ENCODE measurements around the gene PRPF6. TPM values are rescaled to one million over a fixed set of nuclear protein-coding genes. Genes with fewer than 3 reads are reported as not detected.
A peak's percentile ranks its signal among the peaks of the same experiment; 100 is the strongest.

PRPF6 gene
- total RNA-seq, 2 experiments from 2014 or later, result 45.1 to 73.7 TPM

- no peak overlapping the region for H2AFZ ChIP-seq (ENCODE audit: low read length)
- no peak for TF ChIP-seq EZH2phosphoT487 (IDR thresholded peaks at IDR 0.05; ENCODE audit: borderline replicate concordance, low read depth, low read length)
- no peak for TF ChIP-seq CTCF (conservative IDR thresholded peaks at IDR 0.05; ENCODE audit: low read length)
- no peaks in the 10 kb centered on the region for H3K79me2 ChIP-seq (ENCODE audit: insufficient read depth, low read depth, low read length)
- H3K4me2 ChIP-seq (ENCODE audit: low read length), result no peak overlapping the region
- no peaks in the 10 kb centered on the region for H3K9me2 ChIP-seq (ENCODE audit: insufficient read depth, low read length)
- H3K9me3 ChIP-seq (ENCODE audit: low read length), result no peaks in the 10 kb centered on the region
- ChIA-PET POLR2A (interaction anchor here (0.6 to 1.2 kb wide), 2 partner anchors 36 to 67 kb away, joined by 3 read pairs; no protein-coding TSS in a partner anchor), CTCF (ENCODE audit: unreplicated experiment) (no interaction called here)
- peaks cover 9% of the 10 kb centered on the region for H3K4me1 ChIP-seq (ENCODE audit: insufficient read depth, low read length, poor library complexity, severe bottlenecking)
- no peak overlapping the region for H3K27ac ChIP-seq (ENCODE audit: low read depth, low read length, poor library complexity, severe bottlenecking)
- DNase-seq (ENCODE audit: low spot score), result no peak
- H3K4me3 ChIP-seq (ENCODE audit: low read depth, low read length, poor library complexity, severe bottlenecking), result no peak overlapping the region
- intact Hi-C loops (cut with micrococcal nuclease; ENCODE audit: unreplicated experiment), result no loop called here
- BruUV-seq (replicated peaks), result no TSS peak
- H3K36me3 ChIP-seq (ENCODE audit: insufficient read depth, low read length), result no peaks in the 10 kb centered on the region
- H4K20me1 ChIP-seq (ENCODE audit: insufficient read depth, low read length), result no peaks in the 10 kb centered on the region
Measured at GRCh38 chr20:64052987-64053840, 72.3 kb downstream of the PRPF6 start.

DNA sequence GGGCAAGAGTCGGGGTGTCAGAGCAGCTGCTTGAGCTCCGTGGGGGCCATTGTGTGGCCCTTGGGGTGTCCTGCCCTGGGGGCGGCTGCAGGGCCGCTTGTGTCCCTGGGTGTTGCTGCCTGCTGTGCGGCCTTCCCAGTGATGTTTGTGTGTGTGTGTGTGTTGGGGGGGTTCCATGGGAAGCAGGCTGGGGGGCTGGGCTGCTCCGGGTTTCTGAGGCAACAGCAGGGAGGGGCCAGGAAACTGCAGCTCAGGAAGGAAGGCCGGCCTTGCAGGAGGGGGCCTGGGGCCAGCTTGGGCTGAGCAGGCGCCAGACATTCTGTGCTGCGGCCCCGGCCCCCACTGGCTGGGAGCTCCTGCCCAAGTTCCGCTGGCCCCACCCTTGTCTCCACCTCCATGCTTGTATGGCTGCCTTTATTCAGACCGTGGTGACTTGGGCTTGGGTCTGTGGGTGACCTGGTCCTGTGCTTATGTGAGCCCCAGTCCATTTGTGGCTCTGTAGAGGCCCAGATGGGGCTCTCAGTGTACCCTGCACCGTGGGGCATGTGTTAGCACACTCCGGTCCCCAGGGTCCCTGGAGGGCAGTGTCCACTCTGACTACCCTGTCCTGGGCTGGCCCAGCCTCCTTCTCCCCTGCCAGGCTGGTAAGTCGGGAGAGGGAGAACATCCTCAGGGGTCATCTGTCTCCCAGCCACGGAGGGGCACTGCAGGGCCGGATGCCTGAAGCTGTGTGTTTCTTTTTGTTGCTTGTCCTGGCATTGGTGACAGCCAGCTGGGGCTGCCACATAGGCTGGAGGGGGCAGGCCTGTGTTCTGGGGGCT is 73.1 kb downstream of the PRPF6 start:
- Histone ChIP-seq H3K27ac (ENCODE audit: low read depth, low read length, poor library complexity, severe bottlenecking) (no peak overlapping the region), H3K4me2 (ENCODE audit: low read length) (no peak overlapping the region), H4K20me1 (ENCODE audit: insufficient read depth, low read length) (no peaks in the 10 kb centered on the region), H3K9me2 (ENCODE audit: insufficient read depth, low read length) (no peaks in the 10 kb centered on the region), H3K4me3 (ENCODE audit: low read depth, low read length, poor library complexity, severe bottlenecking) (no peak overlapping the region), H3K36me3 (ENCODE audit: insufficient read depth, low read length) (no peaks in the 10 kb centered on the region), H3K9me3 (ENCODE audit: low read length) (no peaks in the 10 kb centered on the region), H3K4me1 (ENCODE audit: insufficient read depth, low read length, poor library complexity, severe bottlenecking) (peaks cover 14% of the 10 kb centered on the region), H3K79me2 (ENCODE audit: insufficient read depth, low read depth, low read length) (no peaks in the 10 kb centered on the region), H2AFZ (ENCODE audit: low read length) (no peak overlapping the region)
- TF ChIP-seq CTCF (conservative IDR thresholded peaks at IDR 0.05; ENCODE audit: low read length) (peak; percentile 72), EZH2phosphoT487 (IDR thresholded peaks at IDR 0.05; ENCODE audit: borderline replicate concordance, low read depth, low read length) (no peak)
- intact Hi-C loops (cut with micrococcal nuclease; ENCODE audit: unreplicated experiment), result loop anchor here (1.0 kb wide), 2 partner anchors 29 to 66 kb away; no protein-coding TSS in a partner anchor
- BruUV-seq (replicated peaks), result no TSS peak
- ChIA-PET CTCF (ENCODE audit: unreplicated experiment) (interaction anchor here (0.8 kb wide), 1 partner anchor 65 kb away, joined by 3 read pairs; no protein-coding TSS in a partner anchor), POLR2A (interaction anchor here (0.7 kb wide), 1 partner anchor 22 kb away, joined by 3 read pairs; no protein-coding TSS in a partner anchor)
- DNase-seq (ENCODE audit: low spot score), result peak; percentile 69
